ENCODE data around the gene ZG16B. TPM values are rescaled to one million over a fixed set of nuclear protein-coding genes. Genes with fewer than 3 reads are reported as not detected.

Gene ZG16B
- total RNA-seq, 1 experiment from 2014 or later, result 2.3 TPM

- no peak for DNase-seq (ENCODE audit: low read depth, low spot score)
- Histone ChIP-seq H3K79me2 (ENCODE audit: insufficient read depth, low read length) (no peaks in the 10 kb centered on the region), H3K9me2 (ENCODE audit: insufficient read depth) (no peaks in the 10 kb centered on the region), H2AFZ (ENCODE audit: low read depth, low read length, poor library complexity, severe bottlenecking) (no peak overlapping the region), H4K20me1 (ENCODE audit: insufficient read depth) (no peaks in the 10 kb centered on the region), H3K27ac (ENCODE audit: low read depth, low read length) (no peak overlapping the region), H3K4me2 (ENCODE audit: low read length) (no peak overlapping the region), H3K9ac (ENCODE audit: low read length) (no peak overlapping the region), H3K9me3 (ENCODE audit: control insufficient read depth in 1 of 2, insufficient read depth in 1 of 2, low read depth in 1 of 2, low read length in 2 of 2) (no peaks in the 10 kb centered on the region), H3K4me1 (ENCODE audit: control insufficient read depth in 1 of 2, insufficient read depth in 2 of 2, low read length in 2 of 2) (no peaks in the 10 kb centered on the region), H3K27me3 (ENCODE audit: insufficient read depth, low read length) (no peaks in the 10 kb centered on the region), H3K4me3 (replicated peaks in 1 of 2; ENCODE audit: low read depth in 1 of 2, low read length in 2 of 2) (no peak overlapping the region), H3K36me3 (ENCODE audit: control insufficient read depth in 1 of 2, insufficient read depth in 2 of 2, low read length in 2 of 2) (no peaks in the 10 kb centered on the region)
- intact Hi-C loops (cut with micrococcal nuclease), result no loop called here
- no peak for TF ChIP-seq EZH2phosphoT487 (IDR thresholded peaks at IDR 0.05; ENCODE audit: borderline replicate concordance)
- CTCF ChIA-PET, result no interaction called here
- POLR2A ChIA-PET, result no interaction called here
- RAD21 ChIA-PET (ENCODE audit: low non-redundant PET in 1 of 2, low total read pairs in 2 of 2, uncharacterized antibody in 2 of 2, unreplicated experiment in 2 of 2), result no interaction called here
- no TSS peak for BruUV-seq (replicated peaks)
- ATAC-seq, result no peak
These were observed 9.1 kb upstream of the ZG16B start for GRCh38 chr16:2820836-2821486.

- Histone ChIP-seq H4K20me1 (ENCODE audit: insufficient read depth) (no peaks in the 10 kb centered on the region), H3K4me3 (replicated peaks in 1 of 2; ENCODE audit: low read depth in 1 of 2, low read length in 2 of 2) (no peak overlapping the region), H3K9ac (ENCODE audit: low read length) (no peak overlapping the region), H3K9me3 (ENCODE audit: control insufficient read depth in 1 of 2, insufficient read depth in 1 of 2, low read depth in 1 of 2, low read length in 2 of 2) (no peaks in the 10 kb centered on the region), H2AFZ (ENCODE audit: low read depth, low read length, poor library complexity, severe bottlenecking) (no peak overlapping the region), H3K4me1 (ENCODE audit: control insufficient read depth in 1 of 2, insufficient read depth in 2 of 2, low read length in 2 of 2) (no peaks in the 10 kb centered on the region), H3K4me2 (ENCODE audit: low read length) (no peak overlapping the region), H3K27ac (ENCODE audit: low read depth, low read length) (no peak overlapping the region), H3K79me2 (ENCODE audit: insufficient read depth, low read length) (no peaks in the 10 kb centered on the region), H3K36me3 (ENCODE audit: control insufficient read depth in 1 of 2, insufficient read depth in 2 of 2, low read length in 2 of 2) (no peaks in the 10 kb centered on the region), H3K27me3 (ENCODE audit: insufficient read depth, low read length) (no peaks in the 10 kb centered on the region), H3K9me2 (ENCODE audit: insufficient read depth) (no peaks in the 10 kb centered on the region)
- intact Hi-C loops (cut with micrococcal nuclease), result no loop called here
- CTCF ChIA-PET, result no interaction called here
- BruUV-seq (replicated peaks), result no TSS peak
- TF ChIP-seq ZBTB33 (IDR thresholded peaks at IDR 0.05; ENCODE audit: extremely low read depth, insufficient replicate concordance, low read length), result no peak
- TF ChIP-seq MAX (IDR thresholded peaks at IDR 0.05), result no peak
- no peak for TF ChIP-seq EGR1 (IDR thresholded peaks at IDR 0.05; ENCODE audit: low read depth)
- TF ChIP-seq ZFX (IDR thresholded peaks at IDR 0.05), result no peak
- TF ChIP-seq EZH2phosphoT487 (IDR thresholded peaks at IDR 0.05; ENCODE audit: borderline replicate concordance), result no peak
- POLR2A ChIA-PET, result no interaction called here
- RAD21 ChIA-PET (ENCODE audit: low non-redundant PET in 1 of 2, low total read pairs in 2 of 2, uncharacterized antibody in 2 of 2, unreplicated experiment in 2 of 2), result no interaction called here
- ATAC-seq (no peak), DNase-seq (ENCODE audit: low read depth, low spot score) (no peak)
These were observed 8.5 kb upstream of the ZG16B start for GRCh38 chr16:2821487-2822157.
